K562 (cell line): ENCODE data around the gene SLCO2A1. TPM values are rescaled to one million over a fixed set of nuclear protein-coding genes. Genes with fewer than 3 reads are reported as not detected.

ENCODE experiments used
- MEIS2 ChIP-seq: fragments of 450-650 bp; IDR thresholded peaks from 2 replicates; pipeline ENCODE4 v1.6.1; 2014; ENCODE audit warnings: mild to moderate bottlenecking; ENCODE audit not compliant: partially characterized antibody
- NONO ChIP-seq, 2 experiments: fragments of 200-400 bp in 1 of 2; fragments of 450-650 bp in 1 of 2; formaldehyde crosslinking in 1 of 2; IDR thresholded peaks; 2 replicates each; pipeline ENCODE4 v1.6.1; 2017; ENCODE audit warnings: low read depth in 2 of 2, mild to moderate bottlenecking in 2 of 2, moderate library complexity in 2 of 2, low read length in 1 of 2
- ZBTB7A ChIP-seq: IDR thresholded peaks from 2 replicates; pipeline ENCODE4 v1.6.1; 2011; ENCODE audit warnings: low read depth, mild to moderate bottlenecking, low read length, moderate library complexity, borderline replicate concordance; ENCODE audit not compliant: control insufficient read depth
- ZNF696 ChIP-seq: fragments of 250-450 bp; sonication (Bioruptor Pico); conservative IDR thresholded peaks from 2 replicates; pipeline ENCODE4 v1.4.0; 2020; ENCODE audit warnings: mild to moderate bottlenecking, moderate library complexity
- polyA plus RNA-seq, 8 experiments: library from polyadenylated mRNA; depleted of rRNA in 4 of 8; stranded (reverse) in 5 of 8; unstranded in 3 of 8; fragments of >200 nt; fragmentation: Nextera tagmentation in 2 of 8; fragmentation: Illumina TruSeq in 1 of 8; extraction: Ambion mirVana in 2 of 8; extraction: Trizol in 1 of 8; gene quantifications; 2 replicates each; pipeline versions ENCODE4 v1.2.1 to v1.2.3, GENCODE V29; 2011 to 2014; ENCODE audit warnings: inconsistent platforms in 1 of 8, missing spikeins in 1 of 8
- total RNA-seq, 7 experiments: library from RNA; depleted of rRNA in 6 of 7; stranded (reverse); fragments of >200 nt in 6 of 7; fragmentation: Illumina TruSeq in 2 of 7; extraction: Trizol in 2 of 7; gene quantifications; 2 replicates each; pipeline versions ENCODE4 v1.2.1 to v1.2.3, GENCODE V29; 2011 to 2021; ENCODE audit warnings: low replicate concordance in 1 of 7
- TF ChIP-seq, protein P1 (sequence below): IDR thresholded peaks from 2 replicates; pipeline ENCODE4 v1.6.1; 2011; ENCODE audit warnings: borderline replicate concordance, low read depth, mild to moderate bottlenecking, moderate library complexity, low read length; ENCODE audit not compliant: insufficient read depth, poor library complexity, severe bottlenecking

SLCO2A1 gene
- total and polyA plus RNA-seq, 9 of the 15 experiments (the other 6 are each of a cell fraction or from before 2014, with no cell fraction given): 0.16 to 1.0 TPM; not detected in 7

DNA sequence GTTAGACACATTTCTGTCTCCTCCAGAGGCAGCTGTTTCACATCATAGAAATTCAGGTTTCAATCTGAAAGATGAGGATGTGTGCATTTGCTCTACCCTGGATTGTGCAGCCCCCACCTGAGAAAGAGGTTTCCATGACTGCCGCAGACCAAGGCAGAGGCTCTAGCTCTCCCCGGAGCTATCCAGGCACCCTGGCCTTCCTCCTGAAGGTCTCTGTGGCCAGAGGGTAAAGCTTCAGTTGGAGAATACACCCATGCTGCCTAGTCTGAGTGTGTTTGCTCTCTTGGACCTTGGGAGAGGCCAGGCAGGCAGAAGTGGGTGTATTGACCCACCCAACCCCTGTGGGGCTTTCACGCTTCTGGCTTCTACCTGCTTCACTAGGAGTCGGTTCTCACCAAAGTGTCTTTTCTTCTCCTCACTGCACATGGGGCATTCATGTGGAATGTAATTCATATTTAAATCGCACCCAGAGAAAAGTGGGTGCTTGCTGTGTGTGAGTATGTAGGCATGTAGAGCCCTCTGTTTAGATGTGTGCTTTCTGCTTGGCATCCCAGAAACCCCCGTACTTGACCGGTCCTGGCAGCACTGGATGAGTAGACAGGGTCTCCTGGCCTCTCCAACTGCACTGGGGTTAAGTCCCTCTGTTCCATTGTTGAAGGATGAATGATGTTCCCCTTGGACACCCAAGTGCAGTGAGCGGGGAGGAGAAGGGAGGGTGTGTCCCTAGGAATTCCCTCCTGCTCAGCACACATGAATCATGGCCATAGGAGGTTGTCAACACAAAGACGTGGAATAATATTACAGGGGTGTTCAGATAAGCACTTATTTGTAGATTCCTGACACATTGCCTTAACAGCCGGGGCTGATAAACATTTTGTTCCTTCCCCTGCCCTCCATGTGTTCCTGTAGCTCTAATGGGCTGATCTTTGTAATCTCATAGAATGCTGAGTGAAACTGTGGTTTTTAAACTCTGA, 113.8 kb downstream of the SLCO2A1 start (continued):
- TF ChIP-seq NONO (IDR thresholded peaks at IDR 0.05; ENCODE audit: low read depth in 2 of 2, low read length in 1 of 2) (no peak), ZBTB7A (no peak), ZNF696 (CRISPR knock-in tag) (no peak), MEIS2 (peak; percentile 83)
- TF ChIP-seq, protein P1, sequence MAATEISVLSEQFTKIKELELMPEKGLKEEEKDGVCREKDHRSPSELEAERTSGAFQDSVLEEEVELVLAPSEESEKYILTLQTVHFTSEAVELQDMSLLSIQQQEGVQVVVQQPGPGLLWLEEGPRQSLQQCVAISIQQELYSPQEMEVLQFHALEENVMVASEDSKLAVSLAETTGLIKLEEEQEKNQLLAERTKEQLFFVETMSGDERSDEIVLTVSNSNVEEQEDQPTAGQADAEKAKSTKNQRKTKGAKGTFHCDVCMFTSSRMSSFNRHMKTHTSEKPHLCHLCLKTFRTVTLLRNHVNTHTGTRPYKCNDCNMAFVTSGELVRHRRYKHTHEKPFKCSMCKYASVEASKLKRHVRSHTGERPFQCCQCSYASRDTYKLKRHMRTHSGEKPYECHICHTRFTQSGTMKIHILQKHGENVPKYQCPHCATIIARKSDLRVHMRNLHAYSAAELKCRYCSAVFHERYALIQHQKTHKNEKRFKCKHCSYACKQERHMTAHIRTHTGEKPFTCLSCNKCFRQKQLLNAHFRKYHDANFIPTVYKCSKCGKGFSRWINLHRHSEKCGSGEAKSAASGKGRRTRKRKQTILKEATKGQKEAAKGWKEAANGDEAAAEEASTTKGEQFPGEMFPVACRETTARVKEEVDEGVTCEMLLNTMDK: no peak
